Non-pigmented ciliary epithelial cell (primary cell): Measurements from ENCODE around the gene PYDC1.
"Not testable (repeated sequence)": the region's sequence is repeated elsewhere in the genome, so short reads cannot be mapped to it uniquely, and the experiment has no call there.

Experiments
- DNase-seq: peaks from one replicate; pipeline ENCODE4 v3.0.0-alpha.2; 2010; ENCODE audit warnings: low read depth

PYDC1 gene

DNA sequence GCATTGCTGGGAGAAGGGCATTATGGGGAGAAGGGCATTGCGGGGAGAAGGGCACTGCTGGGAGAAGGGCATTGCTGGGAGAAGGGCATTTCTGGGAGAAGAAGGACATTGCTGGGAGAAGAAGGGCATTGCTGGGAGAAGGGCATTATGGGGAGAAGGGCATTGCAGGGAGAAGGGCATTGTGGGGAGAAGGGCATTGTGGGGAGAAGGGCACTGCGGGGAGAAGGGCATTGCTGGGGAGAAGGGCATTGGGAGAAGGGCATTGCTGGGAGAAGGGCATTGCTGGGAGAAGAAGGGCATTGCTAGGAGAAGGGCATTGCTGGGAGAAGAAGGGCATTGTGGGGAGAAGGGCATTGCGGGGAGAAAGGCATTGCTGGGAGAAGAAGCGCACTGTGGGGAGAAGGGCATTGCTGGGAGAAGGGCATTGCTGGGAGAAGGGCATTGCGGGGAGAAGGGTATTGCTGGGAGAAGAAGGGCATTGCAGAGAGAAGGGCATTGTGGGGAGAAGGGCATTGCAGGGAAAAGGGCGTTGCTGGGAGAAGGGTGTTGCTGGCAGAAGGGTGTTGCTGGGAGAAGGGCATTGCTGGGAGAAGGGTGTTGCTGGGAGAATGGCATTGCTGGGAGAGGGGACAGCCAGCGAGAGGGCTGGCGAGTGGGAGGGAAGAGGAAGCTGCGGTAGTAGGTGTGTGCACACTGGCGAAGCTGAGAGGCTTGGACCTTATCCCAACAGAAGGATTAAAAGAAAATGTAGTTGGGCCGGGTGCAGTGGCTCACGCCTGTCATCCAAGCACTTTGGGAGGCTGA, 4.6 kb upstream of the PYDC1 start:
- DNase-seq: no peak

DNA sequence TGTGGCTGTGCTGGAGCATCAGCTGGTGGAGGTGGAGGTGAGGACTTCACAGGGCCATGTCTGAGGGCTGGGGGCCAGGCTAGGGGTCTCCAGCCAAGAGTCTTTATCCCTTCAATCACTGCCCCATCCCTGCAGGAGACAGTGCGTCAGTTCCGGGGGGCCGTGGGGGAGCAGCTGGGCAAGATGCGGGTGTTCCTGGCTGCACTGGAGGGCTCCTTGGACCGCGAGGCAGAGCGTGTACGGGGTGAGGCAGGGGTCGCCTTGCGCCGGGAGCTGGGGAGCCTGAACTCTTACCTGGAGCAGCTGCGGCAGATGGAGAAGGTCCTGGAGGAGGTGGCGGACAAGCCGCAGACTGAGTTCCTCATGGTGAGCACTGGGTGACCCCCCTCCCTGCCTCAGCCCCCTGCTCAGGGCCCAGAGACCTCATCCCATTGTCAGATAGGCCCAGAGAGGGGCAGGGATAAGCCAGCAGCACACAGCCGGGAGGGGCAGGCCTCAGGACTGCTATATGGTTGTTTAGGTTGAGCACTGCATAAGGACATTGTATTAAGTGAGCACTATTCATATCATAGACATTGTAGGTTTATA, 2.3 kb upstream of the PYDC1 start:
- no peak for DNase-seq

DNA sequence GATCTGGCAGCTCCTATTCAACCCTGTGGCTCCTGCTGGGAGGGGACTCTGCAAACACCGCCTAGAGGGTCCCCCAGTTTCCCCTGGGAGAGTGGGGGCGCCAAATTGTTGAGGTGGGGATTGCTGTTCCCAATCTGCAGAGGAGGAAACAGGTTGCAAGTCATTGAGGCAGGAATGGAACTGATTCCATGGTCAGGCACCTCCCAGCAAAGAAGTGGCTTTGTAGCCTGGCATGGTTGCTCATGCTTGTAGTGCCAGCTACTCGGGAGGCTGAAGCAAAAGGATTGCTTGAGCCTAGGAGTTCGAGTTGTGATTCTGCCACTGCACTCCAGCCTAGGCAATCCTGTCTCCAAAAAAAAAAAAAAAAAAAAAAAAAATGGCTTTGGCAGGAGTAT, 198 bp upstream of the PYDC1 start:
- DNase-seq: no peak

DNA sequence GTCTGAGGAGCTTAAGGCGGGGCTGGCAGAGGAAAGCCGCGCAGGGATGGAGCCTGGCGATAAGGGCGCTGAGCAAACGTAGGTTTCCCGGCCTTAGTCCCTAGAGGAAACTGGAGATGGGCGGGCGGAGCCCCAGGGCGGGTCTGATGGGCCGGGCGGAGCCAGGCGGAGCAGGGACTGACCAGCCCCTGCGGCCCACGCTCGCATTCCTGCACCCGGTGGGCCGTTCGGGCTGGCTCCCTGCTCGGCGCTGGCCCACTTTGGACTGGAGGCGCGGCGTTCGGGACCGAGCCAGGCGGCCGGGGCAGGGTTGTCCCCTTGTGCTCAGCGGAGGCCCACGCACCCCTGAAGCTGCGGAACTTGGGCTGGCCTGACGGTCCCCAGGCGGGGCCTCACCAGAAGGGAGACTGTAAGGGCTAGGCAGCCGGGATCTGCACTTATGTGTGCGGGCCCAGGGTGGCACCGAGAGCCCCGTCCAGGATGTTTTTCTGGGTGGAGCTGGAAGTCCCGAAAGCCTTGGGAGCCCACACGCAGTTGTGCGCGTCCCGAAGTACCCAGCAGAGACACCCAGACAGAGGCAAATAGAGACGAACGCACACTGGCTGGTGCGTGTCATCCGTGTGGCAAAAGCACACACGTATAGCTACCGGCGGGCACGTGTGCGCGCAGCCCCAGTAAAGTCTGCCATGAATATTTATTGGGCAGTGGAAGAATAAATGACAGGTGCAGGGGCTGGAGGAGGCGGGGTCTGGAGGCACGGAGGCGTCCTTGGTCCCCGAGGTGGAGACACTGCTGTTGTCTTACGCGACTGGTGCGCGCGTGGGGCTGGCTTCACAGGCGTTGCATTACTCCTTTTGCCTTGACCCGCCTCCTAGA, 1.4 kb downstream of the PYDC1 start:
- DNase-seq: peak; percentile 15

DNA sequence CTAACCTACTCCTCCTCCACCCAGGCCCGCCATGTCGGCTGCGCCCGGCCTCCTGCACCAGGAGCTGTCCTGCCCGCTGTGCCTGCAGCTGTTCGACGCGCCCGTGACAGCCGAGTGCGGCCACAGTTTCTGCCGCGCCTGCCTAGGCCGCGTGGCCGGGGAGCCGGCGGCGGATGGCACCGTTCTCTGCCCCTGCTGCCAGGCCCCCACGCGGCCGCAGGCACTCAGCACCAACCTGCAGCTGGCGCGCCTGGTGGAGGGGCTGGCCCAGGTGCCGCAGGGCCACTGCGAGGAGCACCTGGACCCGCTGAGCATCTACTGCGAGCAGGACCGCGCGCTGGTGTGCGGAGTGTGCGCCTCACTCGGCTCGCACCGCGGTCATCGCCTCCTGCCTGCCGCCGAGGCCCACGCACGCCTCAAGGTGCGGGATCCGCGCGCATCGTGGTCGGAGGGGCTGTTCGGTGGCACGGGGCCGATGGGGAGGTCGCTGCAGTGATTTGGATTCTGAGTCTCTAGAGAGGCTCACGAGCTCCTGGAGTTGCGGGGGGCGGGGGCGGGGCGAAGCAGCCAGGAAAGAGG, 2.1 kb downstream of the PYDC1 start:
- no peak for DNase-seq

DNA sequence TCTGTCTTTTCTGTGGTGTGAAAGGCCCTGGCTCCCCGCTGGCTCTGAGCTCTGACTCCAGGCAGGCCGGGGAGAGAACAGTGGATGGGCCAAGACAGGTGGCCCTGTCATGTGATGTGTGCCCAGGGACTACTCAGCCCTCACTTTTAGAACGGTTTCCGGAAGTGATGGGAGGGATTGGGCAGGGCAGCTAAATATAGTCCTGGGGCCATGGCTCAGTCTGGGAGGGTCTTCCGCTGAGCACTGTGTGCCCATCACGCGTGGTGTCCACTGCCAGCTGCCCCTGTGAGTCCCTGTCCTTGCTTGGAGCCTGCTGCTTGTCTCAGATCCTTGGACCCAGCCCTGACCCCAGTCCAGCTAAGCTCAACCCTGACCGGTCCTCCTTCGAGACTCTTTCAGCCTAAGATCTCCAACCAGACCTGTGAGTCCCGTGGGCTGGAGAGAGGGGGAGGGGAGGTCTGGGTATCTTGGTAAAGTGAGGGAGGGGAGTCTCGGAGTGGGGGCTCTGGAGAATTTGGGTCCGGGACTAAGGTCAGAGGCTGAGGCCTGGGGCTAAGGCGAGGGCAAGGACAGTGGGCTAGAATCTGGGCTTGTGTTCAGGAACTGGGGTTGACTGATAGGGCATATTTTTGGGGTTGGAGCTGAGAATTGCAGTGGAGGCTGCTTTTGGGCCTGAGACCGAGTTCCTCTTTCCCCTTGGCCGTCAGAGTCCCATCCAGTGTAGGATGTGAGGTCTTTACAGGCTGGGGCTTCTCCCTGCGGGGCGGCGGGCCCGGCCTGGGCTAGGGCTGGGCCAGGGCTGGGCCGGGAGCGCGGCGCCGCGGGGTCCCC, 2.8 kb downstream of the PYDC1 start, which contains the start of gene TRIM72:
Gene TRIM72, plus strand, starts transcription at position 243 of the 831 bp plus-strand sequence. CDS start 620 bp downstream, outside the sequence.
- DNase-seq: no peak

DNA sequence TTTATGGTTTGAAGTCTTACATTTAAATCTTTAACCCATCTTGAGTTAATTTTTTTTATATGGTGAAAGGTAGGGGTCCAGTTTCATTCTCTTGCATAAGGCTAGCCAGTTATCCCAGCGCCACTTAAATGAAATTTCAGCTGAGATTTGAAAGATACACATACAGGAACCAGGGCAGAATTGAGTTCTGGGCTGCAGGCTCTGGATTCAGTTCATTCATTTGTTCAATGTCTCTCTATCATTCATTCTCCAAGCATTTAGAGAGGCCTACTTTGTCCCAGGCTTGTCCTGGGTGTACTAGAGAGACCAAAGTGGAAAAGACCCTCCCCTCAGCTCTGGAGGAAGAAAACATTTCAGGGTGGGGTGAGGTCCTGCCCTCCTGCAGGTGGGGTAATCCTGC, 3.6 kb downstream of the PYDC1 start:
- DNase-seq: no peak

DNA sequence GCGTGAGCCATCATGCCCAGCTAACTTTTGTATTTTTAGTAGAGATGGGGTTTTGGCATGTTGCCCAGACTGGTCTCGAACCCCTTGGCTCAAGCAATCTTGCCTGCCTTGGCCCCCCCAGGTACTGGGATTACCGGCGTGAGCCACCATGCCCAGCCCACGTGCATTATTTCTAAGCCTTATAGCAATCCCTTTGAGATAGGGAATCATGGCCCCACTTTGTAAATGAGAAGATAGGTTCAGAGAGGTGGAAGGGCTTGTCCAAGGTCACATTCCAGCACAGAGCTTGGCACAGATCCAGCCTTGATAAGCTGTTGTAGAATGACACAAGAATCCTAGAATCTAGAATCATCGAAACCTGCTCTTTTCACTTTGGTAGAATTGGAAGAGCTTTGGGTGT, 10.2 kb downstream of the PYDC1 start:
- no peak for DNase-seq

DNA sequence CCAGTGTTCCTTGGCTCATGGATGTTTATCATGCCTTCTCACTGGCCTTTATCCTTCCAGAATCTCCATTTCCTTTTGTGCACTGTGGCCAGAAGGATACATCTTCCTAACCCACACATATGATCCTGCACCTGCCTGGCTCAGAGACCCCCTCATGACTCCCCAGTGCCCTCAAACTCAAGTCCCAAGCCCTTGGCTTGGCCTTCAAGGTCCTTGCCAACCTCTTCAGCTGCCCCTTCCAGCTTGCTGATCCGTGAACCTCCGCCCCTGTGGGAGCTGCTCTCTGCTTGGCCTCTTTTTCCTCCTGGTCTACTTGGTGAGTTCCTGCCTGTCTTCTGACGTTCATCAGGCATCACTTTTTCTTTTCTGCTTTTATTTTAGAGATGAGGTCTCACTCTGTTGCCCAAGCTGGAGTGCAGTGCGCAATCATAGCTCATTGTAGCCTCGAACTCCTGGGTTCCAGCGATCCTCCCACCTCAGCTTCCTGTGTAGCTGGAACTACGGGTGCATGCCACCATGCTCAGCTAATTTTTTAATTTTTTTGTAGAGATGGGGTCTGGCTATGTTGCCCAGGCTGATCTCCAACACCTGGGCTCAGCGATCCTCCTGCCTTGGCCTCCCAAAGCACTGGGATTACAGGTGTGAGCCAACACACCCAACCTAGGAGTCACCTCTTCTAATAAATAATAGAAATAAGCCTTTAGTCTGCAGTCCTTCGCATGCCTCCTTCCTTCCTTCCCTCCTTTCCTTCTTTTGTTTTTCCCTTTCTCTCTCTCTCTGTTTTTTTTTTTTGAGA, 11.9 kb downstream of the PYDC1 start:
- DNase-seq: no peak

DNA sequence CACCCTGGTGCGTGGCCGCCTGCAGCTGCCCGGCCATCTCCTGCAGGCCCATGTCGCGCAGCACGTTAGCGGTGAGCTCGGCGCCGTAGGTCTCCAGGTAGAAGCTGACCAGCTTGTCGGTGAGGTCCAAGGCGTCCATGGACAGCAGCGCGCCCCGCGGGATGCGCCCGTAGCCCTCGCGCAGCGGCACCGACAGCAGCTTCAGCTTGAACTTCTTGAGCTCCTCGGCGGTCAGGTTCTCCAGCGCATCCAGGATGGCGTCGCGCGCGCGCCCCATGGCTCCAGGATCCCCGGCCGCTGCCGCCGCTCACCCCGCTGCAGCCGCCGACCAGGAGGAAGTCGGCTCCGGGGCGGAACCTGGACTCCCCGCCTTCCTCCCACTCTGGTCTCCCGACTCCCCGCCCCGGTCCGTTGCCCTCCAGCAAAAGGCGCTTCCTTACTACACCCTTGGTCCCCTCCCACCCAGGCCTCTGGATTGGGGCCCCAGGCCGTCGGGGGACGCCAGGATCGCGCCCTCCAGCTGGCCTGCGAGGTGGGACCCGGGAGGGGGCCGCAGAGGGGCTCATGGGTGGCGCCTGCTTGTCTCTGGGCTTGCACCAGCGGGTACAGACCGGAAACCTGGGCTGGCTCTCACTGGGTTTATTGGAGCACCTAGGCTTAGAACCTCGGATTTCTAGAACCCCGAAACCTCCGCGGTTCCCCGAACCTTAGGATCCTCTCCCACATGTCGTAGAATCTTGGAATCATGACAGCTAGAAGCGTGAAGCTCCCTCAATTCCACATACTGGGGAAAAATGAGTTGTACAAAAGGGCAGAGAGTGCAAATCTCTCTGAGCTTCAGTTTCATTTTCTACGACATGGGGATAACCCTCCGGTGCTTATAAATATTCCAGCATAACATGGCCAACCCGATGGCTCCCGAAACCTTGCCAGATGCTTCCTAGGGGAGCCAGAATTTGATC, 14.2 kb downstream of the PYDC1 start, which contains the start of gene PYCARD:
Gene PYCARD, minus strand, starts transcription at position 347 of the 962 bp plus-strand sequence. Its CDS starts 70 bp downstream, at position 277.
- DNase-seq: no peak

DNA sequence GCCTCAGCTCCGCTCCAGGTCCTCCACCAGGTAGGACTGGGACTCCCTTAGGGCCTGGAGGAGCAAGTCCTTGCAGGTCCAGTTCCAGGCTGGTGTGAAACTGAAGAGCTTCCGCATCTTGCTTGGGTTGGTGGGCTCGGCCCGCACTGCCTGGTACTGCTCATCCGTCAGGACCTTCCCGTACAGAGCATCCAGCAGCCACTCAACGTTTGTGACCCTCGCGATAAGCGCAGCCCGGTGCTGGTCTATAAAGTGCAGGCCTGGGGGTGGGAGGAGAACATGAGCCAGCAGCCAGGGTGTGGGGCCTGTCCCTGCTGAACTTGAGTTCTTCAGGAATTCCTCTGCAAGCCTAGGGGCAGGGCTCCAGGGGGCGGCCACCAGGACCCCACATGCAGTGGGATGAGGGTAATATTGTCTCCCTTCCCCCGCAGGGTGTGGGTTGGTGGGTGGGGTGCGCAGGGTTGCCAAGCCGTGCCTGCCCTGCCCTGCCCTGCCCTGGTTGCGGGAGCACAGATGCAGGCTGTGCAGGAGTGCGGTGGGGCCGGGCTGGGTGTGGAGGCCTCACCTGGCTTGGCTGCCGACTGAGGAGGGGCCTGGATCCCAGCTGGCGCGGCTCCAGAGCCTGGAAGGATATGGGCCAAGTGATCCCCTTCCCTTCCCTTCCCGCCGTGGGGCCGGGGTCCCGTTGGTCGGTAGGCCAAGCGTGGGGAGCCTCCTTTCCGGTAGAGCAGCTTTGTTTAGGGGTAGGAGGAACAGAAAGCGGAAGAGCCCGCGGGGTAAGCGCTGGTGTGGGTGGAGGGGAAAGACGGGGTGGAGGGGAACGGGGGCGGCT, 15.1 kb downstream of the PYDC1 start:
- no peak for DNase-seq

DNA sequence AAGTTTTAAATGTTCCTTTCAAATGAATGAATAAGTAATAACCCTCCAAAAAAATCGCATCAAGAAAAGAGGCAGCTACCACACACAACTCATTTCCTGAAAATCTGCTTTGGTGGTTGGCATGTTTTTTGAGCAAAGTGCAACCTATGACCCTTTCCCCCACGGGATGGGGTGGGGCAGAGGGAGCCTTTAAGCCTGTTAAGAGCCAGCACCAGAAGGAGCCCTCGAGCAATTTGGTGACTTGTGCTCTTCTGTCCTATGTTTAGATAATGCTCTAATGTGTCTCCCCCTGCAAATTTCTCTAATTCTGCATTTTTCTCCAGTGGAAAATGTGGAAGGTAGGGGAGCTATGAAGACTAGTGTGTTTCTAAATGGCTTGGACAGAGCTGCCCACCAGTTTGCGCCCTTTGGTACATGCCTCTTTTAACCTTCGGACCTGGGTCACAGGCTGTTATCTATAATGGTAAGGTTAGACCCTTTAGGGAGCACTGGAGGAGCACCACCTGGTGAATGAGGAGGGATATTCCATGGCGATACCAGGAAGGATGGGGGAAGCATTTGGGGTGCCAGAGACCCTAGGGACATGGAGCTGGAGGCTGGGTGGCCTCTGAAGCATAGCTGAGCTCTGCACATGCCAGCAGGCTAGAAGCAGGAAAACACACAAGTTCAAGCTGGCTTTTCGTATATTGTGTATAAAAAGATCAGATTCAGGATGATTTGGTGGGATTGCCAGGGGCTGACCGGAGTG, 15.9 kb downstream of the PYDC1 start:
- DNase-seq: no peak

DNA sequence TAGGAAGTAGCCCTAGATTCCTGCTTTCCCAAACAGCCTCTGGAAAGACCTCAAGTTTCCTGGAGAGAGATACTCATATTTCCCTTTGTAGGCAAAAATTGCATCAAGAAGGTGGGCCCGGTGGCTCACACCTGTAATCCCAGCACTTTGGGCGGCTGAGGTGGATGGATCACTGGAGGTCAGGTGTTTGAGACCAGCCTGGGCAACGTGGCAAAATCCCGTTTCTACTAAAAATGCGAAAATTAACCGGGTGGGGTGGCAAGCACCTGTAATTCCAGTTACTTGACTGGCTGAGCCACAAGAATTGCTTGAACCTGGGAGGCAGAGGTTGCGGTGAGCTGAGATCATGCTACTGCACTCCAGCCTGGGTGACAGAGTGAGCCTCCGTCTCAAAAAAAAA, 16.8 kb downstream of the PYDC1 start:
- not testable (repeated sequence) for DNase-seq

DNA sequence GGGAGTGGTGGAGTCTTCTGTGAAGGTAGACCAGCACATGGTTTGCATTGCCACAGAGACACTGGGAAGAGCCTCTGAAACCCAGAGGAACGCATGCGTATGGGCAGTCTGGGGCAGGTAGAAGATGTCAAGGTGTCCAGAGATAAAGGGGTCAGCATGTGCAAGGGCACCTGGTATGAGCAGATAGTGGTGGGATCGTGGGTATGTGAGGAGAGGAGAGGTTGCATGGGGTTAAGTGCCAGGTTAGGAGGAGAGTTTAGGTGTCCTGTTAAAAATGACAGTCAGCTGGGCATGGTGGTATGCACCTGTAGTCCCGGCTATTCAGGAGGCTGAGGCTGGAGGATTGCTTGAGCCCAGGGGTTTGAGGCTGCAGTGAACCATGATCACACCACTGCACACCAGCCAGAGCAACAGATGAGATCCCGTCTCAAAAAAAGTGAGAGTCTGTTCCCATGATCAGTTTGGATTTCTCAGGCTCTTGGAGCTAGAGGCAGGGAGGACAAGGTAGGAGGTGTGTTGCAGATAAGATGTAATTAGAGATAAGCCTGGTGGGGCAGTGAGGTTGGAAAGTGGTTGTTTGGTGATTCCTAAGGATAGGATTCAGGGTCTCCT, 17.4 kb downstream of the PYDC1 start:
- no peak for DNase-seq

DNA sequence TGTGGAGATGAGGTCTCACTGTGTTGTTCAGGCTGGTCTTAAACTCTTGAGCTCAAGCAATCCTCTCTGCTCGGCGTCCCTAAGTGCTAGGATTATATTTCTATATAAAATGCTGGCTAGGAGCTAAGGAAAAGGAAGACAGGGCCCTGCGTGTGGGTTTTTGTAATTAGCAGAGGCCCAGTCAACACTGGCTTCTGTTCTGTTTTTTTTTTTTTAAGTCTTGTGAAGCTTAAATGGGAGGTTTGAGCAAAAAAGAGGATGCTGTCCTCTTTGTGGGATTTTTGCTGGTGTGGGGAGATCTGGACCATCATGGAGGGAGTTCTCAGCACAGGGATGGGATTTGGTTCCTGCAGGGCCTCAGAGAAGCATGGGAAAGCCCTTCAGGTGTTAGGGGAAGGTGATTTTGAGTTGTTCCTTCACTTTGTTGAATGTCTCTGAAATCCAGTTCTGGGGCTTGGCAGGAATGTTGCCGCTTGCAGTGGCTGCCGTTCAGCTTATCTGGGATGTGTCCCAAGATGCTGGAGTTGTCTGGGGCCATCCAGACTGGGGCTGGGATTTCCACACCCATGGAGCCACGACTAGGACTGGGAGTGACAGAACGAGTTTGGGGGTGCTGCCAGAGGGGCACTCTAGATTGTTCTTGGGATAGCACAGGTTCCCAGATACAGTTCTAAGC, 18.6 kb downstream of the PYDC1 start:
- DNase-seq: no peak

DNA sequence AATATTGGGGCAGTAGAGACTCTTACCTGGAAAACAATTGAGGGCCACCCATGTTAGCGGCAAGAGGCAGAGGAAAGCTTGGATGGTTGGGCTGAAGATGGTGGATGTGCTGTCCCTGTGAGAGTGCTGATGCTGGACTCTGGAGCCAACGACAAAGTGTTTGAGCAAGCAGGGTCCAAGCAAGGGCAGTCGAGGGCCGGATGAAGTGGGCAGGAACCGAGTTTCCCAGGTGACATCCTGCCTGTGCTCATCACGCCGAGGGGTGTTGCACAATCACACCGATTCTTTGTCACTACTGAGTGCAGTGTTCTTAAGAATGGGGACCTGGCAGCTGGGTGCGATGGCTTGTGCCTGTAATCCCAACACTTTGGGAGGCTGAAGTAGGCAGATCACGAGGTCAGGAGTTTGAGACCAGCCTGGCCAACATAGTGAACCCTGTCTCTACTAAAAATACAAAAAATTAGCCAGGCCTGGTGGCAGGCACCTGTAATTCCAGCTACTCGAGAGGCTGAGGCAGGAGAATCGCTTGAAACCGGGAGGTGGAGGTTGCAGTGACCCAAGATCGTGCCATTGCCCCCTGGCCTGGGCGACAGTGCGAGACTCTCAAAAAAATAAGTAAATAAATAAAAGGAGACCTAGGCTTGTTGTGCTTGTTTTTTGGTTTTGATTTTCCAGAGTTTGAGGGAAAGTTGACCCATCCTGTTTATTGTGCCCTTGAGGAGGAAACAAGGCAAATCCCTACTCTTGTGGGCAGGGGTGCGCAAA, 20.4 kb downstream of the PYDC1 start:
- DNase-seq: no peak
